Measurements from ENCODE around the gene ODF2L. TPM values are rescaled to one million over a fixed set of nuclear protein-coding genes. Genes with fewer than 3 reads are reported as not detected.

Gene ODF2L
- total RNA-seq, 1 donor from 2014 or later: 54.3 TPM

DNA sequence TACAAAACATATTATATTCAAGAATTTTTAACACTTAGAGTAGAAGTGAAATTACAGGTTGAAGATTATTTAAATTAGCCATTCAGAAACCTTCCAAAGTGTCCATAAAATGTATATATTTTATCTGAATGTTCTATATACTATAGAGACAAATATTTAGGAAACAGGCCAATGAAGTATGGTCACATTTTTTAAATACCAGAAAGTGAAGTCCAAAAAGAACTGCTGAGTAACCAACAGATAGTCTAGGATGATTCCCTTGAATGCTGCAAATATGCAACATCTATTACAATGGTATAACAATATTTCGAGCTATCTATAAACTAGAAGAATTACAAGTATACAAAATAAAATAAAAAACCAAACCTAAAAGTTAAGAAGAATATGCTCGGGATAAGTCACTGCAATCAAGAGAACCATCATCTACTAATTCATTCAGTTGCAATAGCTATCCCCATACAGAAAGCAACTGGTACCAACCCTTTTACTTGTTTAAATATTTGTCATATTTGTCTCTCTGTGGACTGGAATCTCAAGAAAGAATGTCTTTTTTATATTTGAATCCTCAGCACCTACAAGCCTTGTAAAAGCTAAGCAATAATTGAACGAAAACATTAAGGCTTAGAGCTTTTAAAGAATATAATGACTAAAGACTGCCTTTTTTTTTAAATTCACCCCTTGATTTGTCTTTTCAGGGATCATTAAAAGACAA is 8.1 kb downstream of the ODF2L start:
- no peak for DNase-seq (ENCODE audit: extremely low spot score, unreplicated experiment)
- no peak overlapping the region for H3K27ac Mint-ChIP-seq
- H3K4me1 Mint-ChIP-seq (ENCODE audit: unreplicated experiment): peaks cover 13% of the 10 kb centered on the region
- TF ChIP-seq, protein P1, sequence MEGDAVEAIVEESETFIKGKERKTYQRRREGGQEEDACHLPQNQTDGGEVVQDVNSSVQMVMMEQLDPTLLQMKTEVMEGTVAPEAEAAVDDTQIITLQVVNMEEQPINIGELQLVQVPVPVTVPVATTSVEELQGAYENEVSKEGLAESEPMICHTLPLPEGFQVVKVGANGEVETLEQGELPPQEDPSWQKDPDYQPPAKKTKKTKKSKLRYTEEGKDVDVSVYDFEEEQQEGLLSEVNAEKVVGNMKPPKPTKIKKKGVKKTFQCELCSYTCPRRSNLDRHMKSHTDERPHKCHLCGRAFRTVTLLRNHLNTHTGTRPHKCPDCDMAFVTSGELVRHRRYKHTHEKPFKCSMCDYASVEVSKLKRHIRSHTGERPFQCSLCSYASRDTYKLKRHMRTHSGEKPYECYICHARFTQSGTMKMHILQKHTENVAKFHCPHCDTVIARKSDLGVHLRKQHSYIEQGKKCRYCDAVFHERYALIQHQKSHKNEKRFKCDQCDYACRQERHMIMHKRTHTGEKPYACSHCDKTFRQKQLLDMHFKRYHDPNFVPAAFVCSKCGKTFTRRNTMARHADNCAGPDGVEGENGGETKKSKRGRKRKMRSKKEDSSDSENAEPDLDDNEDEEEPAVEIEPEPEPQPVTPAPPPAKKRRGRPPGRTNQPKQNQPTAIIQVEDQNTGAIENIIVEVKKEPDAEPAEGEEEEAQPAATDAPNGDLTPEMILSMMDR (conservative IDR thresholded peaks at IDR 0.05): no peak
- H3K9me3 Mint-ChIP-seq: no peaks in the 10 kb centered on the region
- H3K27me3 Mint-ChIP-seq: no peaks in the 10 kb centered on the region
- H3K36me3 Mint-ChIP-seq: peaks cover 21% of the 10 kb centered on the region
- no peak overlapping the region for H3K4me3 Mint-ChIP-seq

DNA sequence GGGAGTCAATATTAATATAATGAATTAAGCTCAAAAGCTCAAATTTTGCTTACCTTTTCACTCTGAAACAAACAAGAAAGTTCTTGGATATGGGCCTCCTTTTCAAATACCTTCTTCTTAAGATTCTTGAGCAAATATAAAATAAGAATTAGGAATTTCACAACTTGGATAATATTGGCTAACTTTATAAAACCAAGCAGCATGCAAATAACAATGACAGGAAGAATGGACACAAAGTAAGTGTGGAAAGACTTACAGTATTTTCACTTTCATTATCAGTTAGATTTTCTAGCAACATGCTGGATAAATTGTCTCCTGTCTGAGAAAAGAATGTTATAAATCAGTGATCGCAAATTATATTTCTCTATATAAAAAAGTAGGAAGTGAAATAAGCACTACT is 13.2 kb downstream of the ODF2L start:
- H3K4me1 Mint-ChIP-seq (ENCODE audit: unreplicated experiment): no peaks in the 10 kb centered on the region
- DNase-seq (ENCODE audit: extremely low spot score, unreplicated experiment): no peak
- H3K27me3 Mint-ChIP-seq: no peaks in the 10 kb centered on the region
- peaks cover 4% of the 10 kb centered on the region for H3K9me3 Mint-ChIP-seq
- H3K36me3 Mint-ChIP-seq: peaks cover 9% of the 10 kb centered on the region
- TF ChIP-seq, protein P1 (conservative IDR thresholded peaks at IDR 0.05): no peak
- no peak overlapping the region for H3K27ac Mint-ChIP-seq
- H3K4me3 Mint-ChIP-seq: no peak overlapping the region

DNA sequence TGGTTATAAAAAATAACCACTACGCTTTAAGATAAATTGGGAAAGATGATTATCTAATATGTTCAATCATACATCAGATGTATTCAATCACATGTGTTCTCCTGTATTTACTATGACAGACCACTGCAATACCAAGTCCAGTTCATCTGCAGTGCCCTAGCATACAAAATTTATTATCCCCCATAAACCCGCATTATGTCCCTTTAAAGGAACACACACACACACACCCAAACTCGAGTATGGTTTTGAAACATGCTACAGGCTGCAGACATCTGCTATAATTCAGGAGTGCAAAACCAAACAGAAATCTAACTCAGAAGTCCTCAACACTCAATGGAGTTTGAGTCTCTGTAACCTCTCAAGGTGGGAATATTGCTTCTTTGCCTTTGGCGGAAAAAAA is 14.9 kb downstream of the ODF2L start:
- H3K27me3 Mint-ChIP-seq: no peaks in the 10 kb centered on the region

DNA sequence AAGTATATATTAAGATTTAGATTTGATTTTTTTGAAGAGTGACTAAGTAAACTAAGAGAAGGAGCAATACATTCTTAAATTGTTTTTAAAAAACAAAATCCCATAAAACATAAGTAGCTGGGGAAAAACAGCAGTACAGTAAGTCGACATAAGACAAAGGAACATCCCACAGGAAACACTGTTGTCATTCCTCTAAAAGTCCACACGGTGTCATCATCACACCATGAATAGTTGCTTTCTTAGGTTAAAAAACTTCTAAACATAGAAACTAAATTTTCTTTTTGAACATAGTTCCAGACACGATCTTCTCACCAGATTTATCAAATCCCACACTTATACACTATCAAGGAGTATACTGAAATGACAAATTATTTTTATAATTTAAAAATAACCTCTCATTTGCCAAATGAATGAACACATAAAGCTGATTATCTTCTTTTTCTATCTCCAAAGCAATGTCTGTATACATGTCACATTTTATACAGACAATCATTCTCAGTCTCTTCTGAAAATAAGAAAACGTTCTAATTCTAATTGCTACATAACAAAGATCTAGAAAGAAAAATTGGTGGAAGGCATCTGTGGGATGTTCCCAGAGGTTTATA is 15.8 kb downstream of the ODF2L start:
- Mint-ChIP-seq H3K4me1 (ENCODE audit: unreplicated experiment) (no peaks in the 10 kb centered on the region), H3K27ac (no peak overlapping the region), H3K27me3 (no peaks in the 10 kb centered on the region), H3K9me3 (peaks cover 11% of the 10 kb centered on the region), H3K4me3 (no peak overlapping the region), H3K36me3 (peaks cover 26% of the 10 kb centered on the region)
- no peak for DNase-seq (ENCODE audit: extremely low spot score, unreplicated experiment)
- TF ChIP-seq, protein P1 (conservative IDR thresholded peaks at IDR 0.05): peak; percentile 93

More for the DNA sequence above, 14.9 kb downstream of the ODF2L start:
- Mint-ChIP-seq H3K9me3 (peaks cover 11% of the 10 kb centered on the region), H3K4me3 (no peak overlapping the region), H3K36me3 (peaks cover 25% of the 10 kb centered on the region), H3K27ac (no peak overlapping the region), H3K4me1 (ENCODE audit: unreplicated experiment) (no peaks in the 10 kb centered on the region)
- no peak for DNase-seq (ENCODE audit: extremely low spot score, unreplicated experiment)
- TF ChIP-seq, protein P1 (conservative IDR thresholded peaks at IDR 0.05): no peak

GRCh38 chr1:86378813-86379212 is 17.3 kb downstream of the ODF2L start:
- TF ChIP-seq, protein P1 (conservative IDR thresholded peaks at IDR 0.05): no peak
- Mint-ChIP-seq H3K4me3 (no peak overlapping the region), H3K27ac (no peak overlapping the region), H3K9me3 (peaks cover 11% of the 10 kb centered on the region), H3K36me3 (peaks cover 37% of the 10 kb centered on the region), H3K27me3 (no peaks in the 10 kb centered on the region), H3K4me1 (ENCODE audit: unreplicated experiment) (no peaks in the 10 kb centered on the region)
- DNase-seq (ENCODE audit: extremely low spot score, unreplicated experiment): no peak
